ENCODE data around the gene NSUN2. TPM values are rescaled to one million over a fixed set of nuclear protein-coding genes. Genes with fewer than 3 reads are reported as not detected.

Gene NSUN2
- total and polyA plus RNA-seq, 2 experiments from 2014 or later = 65.4 to 112 TPM

DNA sequence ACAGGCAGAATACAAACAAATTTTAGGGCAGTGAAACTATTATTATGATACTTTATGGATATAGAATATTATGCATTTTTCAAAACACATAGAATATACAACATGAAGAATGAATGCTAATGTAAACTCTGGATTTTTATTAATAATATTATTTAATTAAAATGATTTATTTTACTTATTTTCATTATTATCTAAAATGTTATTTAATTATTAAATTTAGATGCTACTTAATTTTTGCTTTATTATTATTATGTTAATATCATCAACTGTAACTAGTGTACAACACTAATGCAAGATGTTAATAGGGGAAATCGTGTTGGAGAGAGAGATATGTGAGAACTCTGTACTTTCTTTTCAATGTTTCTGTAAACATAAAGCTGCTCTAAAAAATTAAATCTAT lies 41.1 kb upstream of the NSUN2 start:
- no peak overlapping the region for H3K27ac ChIP-seq (ENCODE audit: low read depth)
- H3K79me2 ChIP-seq (replicated peaks; ENCODE audit: insufficient read depth) = no peaks in the 10 kb centered on the region
- Mint-ChIP-seq H3K9me3 (peaks cover 29% of the 10 kb centered on the region), H3K4me1 (peaks cover under 1% of the 10 kb centered on the region; the same call in 2 of the 3 replicates), H3K27ac (no peak overlapping the region), H3K4me3 (no peak overlapping the region), H3K36me3 (ENCODE audit: low read depth) (peaks cover 56% of the 10 kb centered on the region), H3K27me3 (ENCODE audit: insufficient read depth, low read depth, poor library complexity) (no peaks in the 10 kb centered on the region)
- no peak overlapping the region for H3K4me2 ChIP-seq
- H4K20me1 ChIP-seq (replicated peaks; ENCODE audit: insufficient read depth) = no peaks in the 10 kb centered on the region; the same call in 1 of the 2 replicates
- no peak overlapping the region for H3K4me3 ChIP-seq
- no peak overlapping the region for H2AFZ ChIP-seq
- no peak for DNase-seq (ENCODE audit: low spot score)
- H3F3A ChIP-seq (replicated peaks; ENCODE audit: low read depth) = no peaks in the 10 kb centered on the region
- H3K27me3 ChIP-seq (ENCODE audit: insufficient read depth) = no peaks in the 10 kb centered on the region
- H3K4me1 ChIP-seq (ENCODE audit: insufficient read depth) = no peaks in the 10 kb centered on the region
- H3K36me3 ChIP-seq (ENCODE audit: insufficient read depth) = no peaks in the 10 kb centered on the region
- TF ChIP-seq ZNF114 (CRISPR knock-in tag; IDR thresholded peaks at IDR 0.05) (no peak), EZH2phosphoT487 (IDR thresholded peaks at IDR 0.05; ENCODE audit: unreplicated experiment) (no peak), STAT1 (IDR thresholded peaks at IDR 0.05; ENCODE audit: unreplicated experiment) (no peak), EZH2 (IDR thresholded peaks at IDR 0.05; ENCODE audit: low read depth, unreplicated experiment) (no peak), JUNB (IDR thresholded peaks at IDR 0.05; ENCODE audit: unreplicated experiment) (no peak)
- TF ChIP-seq, protein P1, sequence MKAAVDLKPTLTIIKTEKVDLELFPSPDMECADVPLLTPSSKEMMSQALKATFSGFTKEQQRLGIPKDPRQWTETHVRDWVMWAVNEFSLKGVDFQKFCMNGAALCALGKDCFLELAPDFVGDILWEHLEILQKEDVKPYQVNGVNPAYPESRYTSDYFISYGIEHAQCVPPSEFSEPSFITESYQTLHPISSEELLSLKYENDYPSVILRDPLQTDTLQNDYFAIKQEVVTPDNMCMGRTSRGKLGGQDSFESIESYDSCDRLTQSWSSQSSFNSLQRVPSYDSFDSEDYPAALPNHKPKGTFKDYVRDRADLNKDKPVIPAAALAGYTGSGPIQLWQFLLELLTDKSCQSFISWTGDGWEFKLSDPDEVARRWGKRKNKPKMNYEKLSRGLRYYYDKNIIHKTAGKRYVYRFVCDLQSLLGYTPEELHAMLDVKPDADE (IDR thresholded peaks at IDR 0.05) = no peak
- TF ChIP-seq, protein P2, sequence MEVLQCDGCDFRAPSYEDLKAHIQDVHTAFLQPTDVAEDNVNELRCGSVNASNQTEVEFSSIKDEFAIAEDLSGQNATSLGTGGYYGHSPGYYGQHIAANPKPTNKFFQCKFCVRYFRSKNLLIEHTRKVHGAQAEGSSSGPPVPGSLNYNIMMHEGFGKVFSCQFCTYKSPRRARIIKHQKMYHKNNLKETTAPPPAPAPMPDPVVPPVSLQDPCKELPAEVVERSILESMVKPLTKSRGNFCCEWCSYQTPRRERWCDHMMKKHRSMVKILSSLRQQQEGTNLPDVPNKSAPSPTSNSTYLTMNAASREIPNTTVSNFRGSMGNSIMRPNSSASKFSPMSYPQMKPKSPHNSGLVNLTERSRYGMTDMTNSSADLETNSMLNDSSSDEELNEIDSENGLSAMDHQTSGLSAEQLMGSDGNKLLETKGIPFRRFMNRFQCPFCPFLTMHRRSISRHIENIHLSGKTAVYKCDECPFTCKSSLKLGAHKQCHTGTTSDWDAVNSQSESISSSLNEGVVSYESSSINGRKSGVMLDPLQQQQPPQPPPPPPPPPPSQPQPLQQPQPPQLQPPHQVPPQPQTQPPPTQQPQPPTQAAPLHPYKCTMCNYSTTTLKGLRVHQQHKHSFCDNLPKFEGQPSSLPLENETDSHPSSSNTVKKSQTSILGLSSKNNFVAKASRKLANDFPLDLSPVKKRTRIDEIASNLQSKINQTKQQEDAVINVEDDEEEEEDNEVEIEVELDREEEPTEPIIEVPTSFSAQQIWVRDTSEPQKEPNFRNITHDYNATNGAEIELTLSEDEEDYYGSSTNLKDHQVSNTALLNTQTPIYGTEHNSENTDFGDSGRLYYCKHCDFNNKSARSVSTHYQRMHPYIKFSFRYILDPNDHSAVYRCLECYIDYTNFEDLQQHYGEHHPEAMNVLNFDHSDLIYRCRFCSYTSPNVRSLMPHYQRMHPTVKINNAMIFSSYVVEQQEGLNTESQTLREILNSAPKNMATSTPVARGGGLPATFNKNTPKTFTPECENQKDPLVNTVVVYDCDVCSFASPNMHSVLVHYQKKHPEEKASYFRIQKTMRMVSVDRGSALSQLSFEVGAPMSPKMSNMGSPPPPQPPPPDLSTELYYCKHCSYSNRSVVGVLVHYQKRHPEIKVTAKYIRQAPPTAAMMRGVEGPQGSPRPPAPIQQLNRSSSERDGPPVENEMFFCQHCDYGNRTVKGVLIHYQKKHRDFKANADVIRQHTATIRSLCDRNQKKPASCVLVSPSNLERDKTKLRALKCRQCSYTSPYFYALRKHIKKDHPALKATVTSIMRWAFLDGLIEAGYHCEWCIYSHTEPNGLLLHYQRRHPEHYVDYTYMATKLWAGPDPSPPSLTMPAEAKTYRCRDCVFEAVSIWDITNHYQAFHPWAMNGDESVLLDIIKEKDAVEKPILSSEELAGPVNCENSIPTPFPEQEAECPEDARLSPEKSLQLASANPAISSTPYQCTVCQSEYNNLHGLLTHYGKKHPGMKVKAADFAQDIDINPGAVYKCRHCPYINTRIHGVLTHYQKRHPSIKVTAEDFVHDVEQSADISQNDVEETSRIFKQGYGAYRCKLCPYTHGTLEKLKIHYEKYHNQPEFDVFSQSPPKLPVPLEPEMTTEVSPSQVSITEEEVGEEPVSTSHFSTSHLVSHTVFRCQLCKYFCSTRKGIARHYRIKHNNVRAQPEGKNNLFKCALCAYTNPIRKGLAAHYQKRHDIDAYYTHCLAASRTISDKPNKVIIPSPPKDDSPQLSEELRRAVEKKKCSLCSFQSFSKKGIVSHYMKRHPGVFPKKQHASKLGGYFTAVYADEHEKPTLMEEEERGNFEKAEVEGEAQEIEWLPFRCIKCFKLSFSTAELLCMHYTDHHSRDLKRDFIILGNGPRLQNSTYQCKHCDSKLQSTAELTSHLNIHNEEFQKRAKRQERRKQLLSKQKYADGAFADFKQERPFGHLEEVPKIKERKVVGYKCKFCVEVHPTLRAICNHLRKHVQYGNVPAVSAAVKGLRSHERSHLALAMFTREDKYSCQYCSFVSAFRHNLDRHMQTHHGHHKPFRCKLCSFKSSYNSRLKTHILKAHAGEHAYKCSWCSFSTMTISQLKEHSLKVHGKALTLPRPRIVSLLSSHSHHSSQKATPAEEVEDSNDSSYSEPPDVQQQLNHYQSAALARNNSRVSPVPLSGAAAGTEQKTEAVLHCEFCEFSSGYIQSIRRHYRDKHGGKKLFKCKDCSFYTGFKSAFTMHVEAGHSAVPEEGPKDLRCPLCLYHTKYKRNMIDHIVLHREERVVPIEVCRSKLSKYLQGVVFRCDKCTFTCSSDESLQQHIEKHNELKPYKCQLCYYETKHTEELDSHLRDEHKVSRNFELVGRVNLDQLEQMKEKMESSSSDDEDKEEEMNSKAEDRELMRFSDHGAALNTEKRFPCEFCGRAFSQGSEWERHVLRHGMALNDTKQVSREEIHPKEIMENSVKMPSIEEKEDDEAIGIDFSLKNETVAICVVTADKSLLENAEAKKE (CRISPR knock-in tag; IDR thresholded peaks at IDR 0.05) = no peak
- TF ChIP-seq, protein P3, sequence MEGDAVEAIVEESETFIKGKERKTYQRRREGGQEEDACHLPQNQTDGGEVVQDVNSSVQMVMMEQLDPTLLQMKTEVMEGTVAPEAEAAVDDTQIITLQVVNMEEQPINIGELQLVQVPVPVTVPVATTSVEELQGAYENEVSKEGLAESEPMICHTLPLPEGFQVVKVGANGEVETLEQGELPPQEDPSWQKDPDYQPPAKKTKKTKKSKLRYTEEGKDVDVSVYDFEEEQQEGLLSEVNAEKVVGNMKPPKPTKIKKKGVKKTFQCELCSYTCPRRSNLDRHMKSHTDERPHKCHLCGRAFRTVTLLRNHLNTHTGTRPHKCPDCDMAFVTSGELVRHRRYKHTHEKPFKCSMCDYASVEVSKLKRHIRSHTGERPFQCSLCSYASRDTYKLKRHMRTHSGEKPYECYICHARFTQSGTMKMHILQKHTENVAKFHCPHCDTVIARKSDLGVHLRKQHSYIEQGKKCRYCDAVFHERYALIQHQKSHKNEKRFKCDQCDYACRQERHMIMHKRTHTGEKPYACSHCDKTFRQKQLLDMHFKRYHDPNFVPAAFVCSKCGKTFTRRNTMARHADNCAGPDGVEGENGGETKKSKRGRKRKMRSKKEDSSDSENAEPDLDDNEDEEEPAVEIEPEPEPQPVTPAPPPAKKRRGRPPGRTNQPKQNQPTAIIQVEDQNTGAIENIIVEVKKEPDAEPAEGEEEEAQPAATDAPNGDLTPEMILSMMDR (conservative IDR thresholded peaks at IDR 0.05; ENCODE audit: low read depth in 2 of 2) = no peak
- no peak for ATAC-seq
- H3K9me2 ChIP-seq (ENCODE audit: insufficient read depth) = peaks cover 18% of the 10 kb centered on the region; the same call in 1 of the 2 replicates
